Fibroblast of peridontal ligament (primary cell): ENCODE measurements around the gene COL16A1.

Source experiments
- DNase-seq: peaks from one replicate; pipeline ENCODE4 v3.0.0-alpha.2; 2010; ENCODE audit errors: extremely low read depth

The COL16A1 gene

DNA sequence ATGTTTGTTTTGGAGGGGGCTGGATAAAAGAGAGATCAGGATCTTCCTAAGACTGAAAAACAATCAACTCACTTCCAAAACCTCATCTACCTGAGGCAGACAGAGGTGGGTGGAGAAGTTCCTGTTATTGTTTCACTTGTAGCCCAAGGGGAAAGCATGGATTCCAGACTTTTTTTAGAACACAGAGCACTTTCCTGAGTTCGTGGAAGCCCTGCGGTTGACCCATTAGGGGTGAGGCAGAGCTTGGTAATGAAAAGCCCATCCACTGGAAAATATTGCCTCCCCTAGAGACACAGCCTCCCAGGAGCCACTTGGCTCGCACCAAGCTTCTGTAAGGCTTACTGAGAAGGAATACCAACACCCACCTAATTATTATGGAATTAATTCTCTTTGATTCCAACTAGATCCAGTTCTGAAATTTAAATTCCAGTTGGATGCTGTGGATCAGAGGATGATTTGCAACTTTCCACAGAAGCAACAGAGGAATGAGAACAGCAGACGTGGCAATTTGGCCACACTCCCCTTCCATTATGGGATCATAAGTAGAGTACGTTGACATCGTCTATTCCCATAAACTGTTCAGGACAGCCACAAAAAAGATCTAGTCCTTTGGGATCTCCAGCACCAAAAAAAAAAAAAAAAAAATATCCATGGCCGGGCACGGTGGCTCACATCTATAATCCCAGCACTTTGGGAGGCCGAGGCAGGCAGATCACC lies 55.0 kb downstream of the COL16A1 start:
- no peak for DNase-seq

- no peak for DNase-seq
These were observed 55.6 kb downstream of the COL16A1 start for GRCh38 chr1:31648190-31648589.

DNA sequence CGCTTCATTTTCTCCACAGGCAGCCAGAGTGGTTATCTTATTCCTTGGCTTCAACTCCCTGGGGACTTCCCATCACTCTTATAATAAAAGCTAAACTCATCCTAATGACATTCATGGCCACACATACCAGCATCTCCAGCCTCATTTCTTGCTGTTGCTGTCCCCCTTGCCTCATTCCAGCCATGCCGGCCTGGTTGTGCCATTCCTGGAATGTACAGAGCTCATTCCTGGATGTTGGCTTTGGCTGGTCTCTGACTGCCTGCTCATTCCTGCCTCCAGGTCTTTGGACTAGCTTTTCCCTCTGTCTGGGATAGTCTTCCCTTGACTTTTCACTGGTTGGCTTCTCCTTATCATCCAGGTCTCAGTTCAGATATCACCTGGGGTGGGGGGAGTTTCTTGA lies 56.7 kb downstream of the COL16A1 start:
- peak; percentile 27 for DNase-seq

- no peak for DNase-seq
These were observed 57.4 kb downstream of the COL16A1 start for GRCh38 chr1:31646259-31646960.

DNA sequence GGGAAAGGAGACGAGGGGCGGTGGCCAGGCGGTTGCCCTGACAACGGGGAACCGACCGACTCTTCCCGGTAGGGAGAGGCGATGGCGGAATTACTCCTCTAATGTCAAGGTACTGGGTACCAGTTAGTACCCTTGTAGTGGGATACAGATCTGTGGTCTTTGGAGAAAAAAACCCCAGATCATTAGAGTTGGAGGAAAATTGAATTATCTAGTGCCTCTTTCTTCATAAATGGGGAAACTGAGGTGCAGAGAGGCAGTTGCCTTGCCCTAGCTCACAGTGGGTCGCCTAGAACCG lies 58.6 kb downstream of the COL16A1 start:
- no peak for DNase-seq

GRCh38 chr1:31644560-31645273 lies 59.1 kb downstream of the COL16A1 start, which contains the start of gene PEF1:
Gene PEF1 (minus strand): TSS chr1:31644876. CDS start chr1:31644864, 12 bp downstream.
- peak; percentile 97 for DNase-seq

DNA sequence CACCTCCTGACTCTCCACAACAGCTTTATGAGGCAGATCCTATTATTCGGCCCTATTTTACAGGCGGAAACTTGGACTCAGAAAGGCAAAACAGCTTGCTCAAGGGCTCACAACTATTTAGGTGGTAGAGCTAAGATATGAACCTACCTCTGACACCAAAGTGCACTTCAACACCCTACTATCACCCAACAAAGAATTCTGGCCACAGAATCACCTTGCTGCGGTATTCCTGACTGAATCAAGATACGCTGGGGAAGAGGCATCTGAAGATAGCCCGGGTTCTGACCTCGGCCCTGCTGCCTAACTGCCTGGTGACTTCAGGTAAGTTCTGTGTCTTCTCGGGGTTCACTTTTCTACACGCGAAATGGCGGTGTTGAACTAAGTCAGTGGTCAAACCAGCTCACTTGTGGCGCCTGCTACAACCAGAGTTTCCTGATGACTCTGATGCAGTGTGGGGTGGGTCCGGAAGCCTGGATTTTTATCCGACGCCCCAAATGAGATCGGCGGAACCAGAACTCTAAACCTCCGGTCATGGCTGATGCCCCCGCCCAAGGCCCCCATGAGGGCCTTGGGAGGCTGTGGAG lies 59.7 kb downstream of the COL16A1 start:
- DNase-seq, result no peak

DNA sequence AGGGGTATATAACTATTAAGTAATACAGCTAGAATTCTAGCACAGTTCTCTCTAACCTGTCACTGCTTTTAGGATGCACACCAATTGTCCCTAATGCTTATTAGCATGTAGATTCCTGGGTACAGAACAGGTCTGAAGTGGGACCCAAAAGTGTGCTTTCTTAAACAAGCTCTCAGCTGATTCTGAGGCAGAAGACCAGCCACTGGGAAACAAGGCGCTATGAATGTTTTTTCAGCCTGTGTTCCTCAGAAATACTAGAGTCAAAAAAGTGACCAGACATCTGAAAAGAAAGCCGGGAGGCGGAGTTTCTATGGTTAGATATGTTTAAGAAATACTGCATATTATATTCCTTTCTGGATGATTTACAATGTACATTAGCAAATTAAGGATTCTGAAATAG lies 60.9 kb downstream of the COL16A1 start:
- no peak for DNase-seq

DNA sequence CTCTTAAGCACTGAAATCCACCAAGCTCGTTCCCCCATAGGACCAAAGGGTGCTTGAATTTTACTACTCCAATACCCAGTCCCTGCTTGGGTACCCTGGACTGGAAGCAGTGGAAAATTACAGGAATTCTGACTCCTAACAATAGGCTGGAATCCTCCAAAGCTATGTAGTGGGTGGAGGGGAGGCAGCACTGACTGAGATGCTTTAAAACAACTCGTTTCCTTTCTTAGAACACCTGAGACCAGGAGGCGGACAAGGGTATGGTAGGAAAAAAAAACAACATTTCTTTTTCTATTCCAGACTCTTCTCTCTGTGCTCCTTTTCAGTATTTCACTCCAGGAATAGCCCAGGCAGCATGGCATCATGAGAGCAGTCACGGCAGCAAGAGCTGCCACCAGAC lies 61.5 kb downstream of the COL16A1 start:
- no peak for DNase-seq

DNA sequence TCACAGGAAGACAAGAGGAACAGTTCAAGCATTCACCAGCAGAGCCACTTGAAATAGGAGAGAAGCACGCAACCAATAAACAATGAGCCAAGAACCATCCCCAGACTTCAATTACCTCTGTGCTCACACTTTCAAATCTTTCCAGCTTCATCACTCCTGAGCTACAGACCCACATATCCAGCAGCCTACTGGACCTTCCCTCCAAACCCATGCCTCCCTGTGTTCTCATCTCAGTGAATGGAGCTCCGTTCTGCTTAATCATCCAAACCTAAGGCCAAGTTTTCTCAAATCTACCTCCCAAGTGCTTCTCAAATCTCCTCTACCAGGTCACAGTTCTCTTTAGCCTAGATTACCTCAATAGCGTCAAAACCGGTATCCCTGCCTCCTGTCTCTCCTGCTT lies 62.9 kb downstream of the COL16A1 start:
- no peak for DNase-seq

DNA sequence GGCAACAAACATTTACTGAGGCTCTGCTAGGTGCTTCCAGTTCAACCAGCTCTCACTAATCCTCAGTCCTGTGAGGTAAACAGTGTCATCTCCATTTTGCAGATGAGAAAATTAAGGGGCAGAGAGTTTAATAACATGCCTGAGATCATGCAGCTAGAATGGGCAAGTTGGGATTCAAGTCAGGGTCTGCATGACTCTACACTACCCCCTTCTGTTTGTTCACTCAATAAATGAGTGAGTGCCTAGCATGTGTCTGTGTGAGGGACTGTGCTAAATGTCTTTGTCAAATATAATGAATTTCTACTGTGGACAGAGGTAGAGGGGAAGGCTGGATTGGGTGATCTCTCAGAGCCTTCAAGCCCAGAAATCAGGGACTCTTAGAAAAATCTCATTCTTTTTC lies 63.6 kb downstream of the COL16A1 start:
- no peak for DNase-seq

- DNase-seq, result peak; percentile 67
These were observed 64.3 kb downstream of the COL16A1 start for GRCh38 chr1:31639543-31639942.

- no peak for DNase-seq
These were observed 65.7 kb downstream of the COL16A1 start for GRCh38 chr1:31637915-31638673.

GRCh38 chr1:31633117-31633516 lies 70.7 kb downstream of the COL16A1 start:
- no peak for DNase-seq

- no peak for DNase-seq
These were observed 71.2 kb downstream of the COL16A1 start for GRCh38 chr1:31632649-31633048.

DNA sequence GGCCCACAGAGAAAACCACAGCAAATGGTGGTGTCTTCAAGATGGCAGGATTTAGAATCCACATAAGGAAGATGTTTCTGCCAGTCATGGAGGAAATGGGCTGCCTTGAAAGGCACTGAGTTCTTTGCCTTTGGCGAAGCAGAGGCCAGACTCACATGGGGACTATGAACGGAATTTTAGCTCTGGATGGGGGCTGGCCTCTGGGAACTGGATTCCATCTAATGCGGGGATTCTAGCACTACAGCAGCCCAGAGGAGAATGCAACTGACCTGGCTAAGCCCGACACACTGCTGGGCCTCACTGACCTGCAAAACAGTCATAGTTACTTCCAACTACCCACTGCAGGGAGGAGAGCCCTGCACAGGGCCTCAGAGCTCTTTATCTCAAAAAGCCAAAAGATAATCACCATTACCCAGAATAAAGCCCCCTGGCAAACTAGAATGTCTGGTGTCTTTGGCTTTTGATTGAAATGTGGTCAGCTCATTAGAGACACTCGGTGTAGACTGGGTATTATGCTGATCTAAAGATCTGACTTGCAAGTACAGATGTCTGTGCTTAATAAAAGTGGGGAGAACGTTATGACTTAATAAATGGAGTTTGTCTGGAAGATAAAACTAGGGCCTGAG lies 74.8 kb downstream of the COL16A1 start:
- DNase-seq, result no peak

- DNase-seq, result no peak
These were observed 75.8 kb downstream of the COL16A1 start for GRCh38 chr1:31627930-31628559.

GRCh38 chr1:31627301-31627929 lies 76.4 kb downstream of the COL16A1 start:
- no peak for DNase-seq

- DNase-seq, result no peak
These were observed 77.3 kb downstream of the COL16A1 start for GRCh38 chr1:31626223-31627207.
